Tibial nerve (tissue), 4 donors: Measurements from ENCODE around the gene SATB2. TPM values are rescaled to one million over a fixed set of nuclear protein-coding genes. Genes with fewer than 3 reads are reported as not detected.

ENCODE experiments used
- DNase-seq, 2 donors: peaks; one replicate each; pipeline ENCODE4 v3.0.0-alpha.2; 2019; ENCODE audit warnings: low spot score in 2 of 2
- H3K27ac ChIP-seq, 4 donors: fragments of 200-600 bp; sonication (generic) in 3 of 4; one replicate each; pipeline ENCODE4 v1.5.1; 2017 to 2019; ENCODE audit warnings: mild to moderate bottlenecking in 1 of 4
- H3K27me3 ChIP-seq, 2 donors: fragments of 200-600 bp; sonication (generic) in 1 of 2; one replicate each; pipeline versions ENCODE4 v1.5.1 to v1.6.0; 2017 to 2019
- H3K36me3 ChIP-seq, 3 donors: fragments of 200-600 bp; sonication (generic); one replicate each; pipeline ENCODE4 v1.5.1; 2018 to 2019
- H3K4me1 ChIP-seq, 4 donors: fragments of 200-600 bp; sonication (generic) in 3 of 4; one replicate each; pipeline ENCODE4 v1.5.1; 2017 to 2019
- H3K4me3 ChIP-seq, 4 donors: fragments of 200-600 bp; sonication (generic) in 3 of 4; one replicate each; pipeline ENCODE4 v1.5.1; 2017 to 2019; ENCODE audit warnings: mild to moderate bottlenecking in 1 of 4, moderate library complexity in 1 of 4
- H3K9me3 ChIP-seq, 4 donors: fragments of 200-600 bp; sonication (generic) in 3 of 4; one replicate each; pipeline ENCODE4 v1.5.1; 2017 to 2019
- CTCF ChIP-seq, 5 experiments: fragments of 200-600 bp in 3 of 5; fragments of 450-650 bp in 2 of 5; sonication (generic) in 3 of 5; IDR thresholded peaks; one replicate each; pipeline ENCODE4 v1.5.1; 2016 to 2019; ENCODE audit warnings: antibody characterized with exemption in 5 of 5, mild to moderate bottlenecking in 3 of 5, moderate library complexity in 2 of 5
- EP300 ChIP-seq, 2 donors: sonication (generic); formaldehyde crosslinking; IDR thresholded peaks; one replicate each; pipeline ENCODE4 v1.6.1; 2017; ENCODE audit warnings: antibody characterized with exemption in 2 of 2, mild to moderate bottlenecking in 1 of 2
- POLR2A ChIP-seq, 2 donors: fragments of 450-650 bp; IDR thresholded peaks; one replicate each; pipeline ENCODE4 v1.6.1; 2017; ENCODE audit warnings: antibody characterized with exemption in 2 of 2, mild to moderate bottlenecking in 2 of 2, moderate library complexity in 2 of 2
- WGBS, 2 donors: methylation state at CpG; one replicate each; pipeline ENCODE4 v1.1.5; 2018; 5-methylcytosine and 5-hydroxymethylcytosine counted together
- total RNA-seq, 4 donors: library from RNA; depleted of rRNA; stranded (reverse); fragments of >200 nt; gene quantifications; one replicate each; pipeline ENCODE4 v1.1.0, GENCODE V29; 2016

SATB2 gene
- total RNA-seq, 4 donors from 2014 or later = 8.5 to 19.0 (median 12.0) TPM

DNA sequence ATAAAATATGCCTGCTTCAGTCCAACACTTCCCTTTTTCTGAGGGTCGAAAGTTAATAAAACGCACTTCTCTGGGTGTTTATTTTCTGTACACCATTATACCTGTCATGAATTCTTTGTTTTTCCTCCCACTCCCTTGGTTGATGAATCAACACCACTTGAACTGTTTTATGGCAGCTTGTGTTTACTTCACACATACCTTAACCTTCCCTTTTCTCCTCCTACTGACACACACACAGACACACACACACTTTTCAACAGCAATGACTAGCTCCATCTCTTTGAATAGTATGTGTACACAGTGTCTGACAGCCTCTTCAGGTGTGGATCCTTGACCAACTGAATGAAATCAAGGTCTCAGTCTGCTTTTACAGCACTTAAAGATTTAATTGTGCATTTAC lies 91.3 kb downstream of the SATB2 start:
- Histone ChIP-seq H3K27me3 (no peaks in the 10 kb centered on the region), H3K4me1 (no peaks in the 10 kb centered on the region), H3K4me3 (no peak overlapping the region), H3K36me3 (no peaks in the 10 kb centered on the region), H3K9me3 (no peaks in the 10 kb centered on the region), H3K27ac (no peak overlapping the region)
- WGBS, 2 donors = 79% methylated on average over 2 of the region's 2 CpGs
- TF ChIP-seq POLR2A (IDR thresholded peaks at IDR 0.05) = no peak
- no peak for TF ChIP-seq CTCF (IDR thresholded peaks at IDR 0.05)
- no peak for TF ChIP-seq EP300 (IDR thresholded peaks at IDR 0.05)
- no peak for DNase-seq

GRCh38 chr2:199364153-199364552 lies 93.6 kb downstream of the SATB2 start:
- no peak overlapping the region for H3K27ac ChIP-seq
- no peaks in the 10 kb centered on the region for H3K9me3 ChIP-seq
- H3K36me3 ChIP-seq = no peaks in the 10 kb centered on the region
- H3K4me1 ChIP-seq = no peaks in the 10 kb centered on the region
- no peak for DNase-seq
- H3K4me3 ChIP-seq = no peak overlapping the region
- TF ChIP-seq EP300 (IDR thresholded peaks at IDR 0.05) = no peak
- TF ChIP-seq CTCF (IDR thresholded peaks at IDR 0.05) = no peak
- TF ChIP-seq POLR2A (IDR thresholded peaks at IDR 0.05) = no peak
- 74 to 77% methylated on average over 3 of the region's 3 CpGs for WGBS, 2 donors
- no peaks in the 10 kb centered on the region for H3K27me3 ChIP-seq

DNA sequence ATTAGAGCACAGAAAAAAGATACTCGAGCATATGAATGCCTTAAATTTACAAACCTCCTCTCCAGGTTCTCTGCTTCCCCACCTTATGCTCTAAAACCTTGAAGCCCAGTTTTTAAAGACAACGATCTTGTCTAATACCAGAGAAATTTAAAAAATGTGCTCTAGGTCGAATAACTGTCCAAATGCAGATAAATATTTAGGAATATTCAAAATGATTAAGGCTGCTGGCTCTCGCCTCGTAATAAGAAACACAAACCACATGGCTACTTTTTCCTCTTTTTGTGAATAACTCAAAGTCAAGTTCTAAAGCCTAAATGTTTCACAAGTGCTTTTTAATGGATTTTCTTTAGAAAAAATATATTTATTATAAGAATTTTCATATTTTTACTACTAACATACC lies 101.3 kb downstream of the SATB2 start:
- no peaks in the 10 kb centered on the region for H3K9me3 ChIP-seq
- no peak overlapping the region for H3K4me3 ChIP-seq
- no peaks in the 10 kb centered on the region for H3K27me3 ChIP-seq
- no peak for TF ChIP-seq POLR2A (IDR thresholded peaks at IDR 0.05)
- no peak for TF ChIP-seq EP300 (IDR thresholded peaks at IDR 0.05)
- TF ChIP-seq CTCF (IDR thresholded peaks at IDR 0.05) = no peak
- no peaks in the 10 kb centered on the region for H3K4me1 ChIP-seq
- WGBS, 2 donors = 69 to 74% methylated on average over 5 of the region's 5 CpGs
- no peak overlapping the region for H3K27ac ChIP-seq
- DNase-seq = no peak
- H3K36me3 ChIP-seq = no peaks in the 10 kb centered on the region

GRCh38 chr2:199348871-199349270 lies 108.9 kb downstream of the SATB2 start:
- H3K36me3 ChIP-seq = peaks cover 0 to 7% (median 0%) of the 10 kb centered on the region in 3 donors
- H3K27ac ChIP-seq = no peak overlapping the region
- no peaks in the 10 kb centered on the region for H3K4me1 ChIP-seq
- no peaks in the 10 kb centered on the region for H3K27me3 ChIP-seq
- 91 to 92% methylated on average over 7 of the region's 7 CpGs for WGBS, 2 donors
- H3K4me3 ChIP-seq = no peak overlapping the region
- TF ChIP-seq POLR2A (IDR thresholded peaks at IDR 0.05) (no peak), EP300 (IDR thresholded peaks at IDR 0.05) (no peak)
- DNase-seq = no peak
- no peaks in the 10 kb centered on the region for H3K9me3 ChIP-seq

- Histone ChIP-seq H3K27me3 (no peaks in the 10 kb centered on the region), H3K9me3 (no peaks in the 10 kb centered on the region), H3K27ac (no peak overlapping the region), H3K4me3 (no peak overlapping the region), H3K36me3 (peaks cover 0 to 7% (median 0%) of the 10 kb centered on the region in 3 donors), H3K4me1 (no peaks in the 10 kb centered on the region)
- no peak for DNase-seq
- 79 to 81% methylated on average over 2 of the region's 2 CpGs for WGBS, 2 donors
- no peak for TF ChIP-seq EP300 (IDR thresholded peaks at IDR 0.05)
- TF ChIP-seq POLR2A (IDR thresholded peaks at IDR 0.05) = no peak
- TF ChIP-seq CTCF (IDR thresholded peaks at IDR 0.05) = no peak
Measured at GRCh38 chr2:199344012-199344411, 113.7 kb downstream of the SATB2 start.

GRCh38 chr2:199342334-199342733 lies 115.4 kb downstream of the SATB2 start:
- DNase-seq = no peak
- Histone ChIP-seq H3K27ac (no peak overlapping the region), H3K36me3 (no peaks in the 10 kb centered on the region), H3K4me1 (no peaks in the 10 kb centered on the region), H3K27me3 (no peaks in the 10 kb centered on the region), H3K4me3 (no peak overlapping the region), H3K9me3 (no peaks in the 10 kb centered on the region)
- no peak for TF ChIP-seq POLR2A (IDR thresholded peaks at IDR 0.05)
- TF ChIP-seq CTCF (IDR thresholded peaks at IDR 0.05) = no peak
- no peak for TF ChIP-seq EP300 (IDR thresholded peaks at IDR 0.05)
- WGBS, 2 donors = 77 to 78% methylated on average over 1 of the region's 1 CpG
